Fibroblast of skin of left quadriceps (primary cell): ENCODE data around the gene IMMP2L.
A peak's percentile ranks its signal among the peaks of the same experiment; 100 is the strongest.

Experiments
- DNase-seq, 2 experiments: peaks; one replicate each; pipeline ENCODE4 v3.0.0-alpha.2; 2013; ENCODE audit warnings: low read depth in 2 of 2

Gene IMMP2L

GRCh38 chr7:111031916-111032315 lies 530.4 kb downstream of the IMMP2L start:
- no peak for DNase-seq

GRCh38 chr7:111030336-111030735 lies 532.0 kb downstream of the IMMP2L start:
- no peak for DNase-seq

GRCh38 chr7:111029574-111030251 lies 532.6 kb downstream of the IMMP2L start:
- no peak for DNase-seq

- DNase-seq = no peak
Measured at GRCh38 chr7:111029141-111029572, 533.1 kb downstream of the IMMP2L start.

- DNase-seq = no peak
Measured at GRCh38 chr7:111027396-111027795, 534.9 kb downstream of the IMMP2L start.

GRCh38 chr7:111026806-111027205 lies 535.5 kb downstream of the IMMP2L start:
- no peak for DNase-seq

GRCh38 chr7:111026343-111026742 lies 535.9 kb downstream of the IMMP2L start:
- no peak for DNase-seq

GRCh38 chr7:111025006-111025405 lies 537.3 kb downstream of the IMMP2L start:
- no peak for DNase-seq

- no peak for DNase-seq
Measured at GRCh38 chr7:111018960-111019736, 543.1 kb downstream of the IMMP2L start.

GRCh38 chr7:111018447-111018846 lies 543.8 kb downstream of the IMMP2L start:
- DNase-seq = no peak

- no peak for DNase-seq
Measured at GRCh38 chr7:111014079-111014478, 548.2 kb downstream of the IMMP2L start.

- DNase-seq = no peak
Measured at GRCh38 chr7:111012799-111013675, 549.3 kb downstream of the IMMP2L start.

- no peak for DNase-seq
Measured at GRCh38 chr7:111012149-111012548, 550.1 kb downstream of the IMMP2L start.

- DNase-seq = no peak
Measured at GRCh38 chr7:111011520-111011919, 550.8 kb downstream of the IMMP2L start.

- DNase-seq = no peak
Measured at GRCh38 chr7:111010798-111011197, 551.5 kb downstream of the IMMP2L start.

GRCh38 chr7:111009526-111010040 lies 552.7 kb downstream of the IMMP2L start:
- no peak for DNase-seq

- peak in 1 of 2 experiments; percentile 37 for DNase-seq
Measured at GRCh38 chr7:111006691-111007090, 555.6 kb downstream of the IMMP2L start.

GRCh38 chr7:111006040-111006439 lies 556.3 kb downstream of the IMMP2L start:
- no peak for DNase-seq

GRCh38 chr7:111005445-111005844 lies 556.8 kb downstream of the IMMP2L start:
- DNase-seq = no peak

- DNase-seq = no peak
Measured at GRCh38 chr7:111004310-111004901, 557.9 kb downstream of the IMMP2L start.

- no peak for DNase-seq
Measured at GRCh38 chr7:111003883-111004282, 558.4 kb downstream of the IMMP2L start.
